NCI-H2227 (cell line): ENCODE data around the gene PARP2.
"Not testable (repeated sequence)": the region's sequence is repeated elsewhere in the genome, so short reads cannot be mapped to it uniquely, and the experiment has no call there.

ENCODE experiments used
- DNase-seq: peaks from one replicate; lab custom pipeline; 2025; ENCODE audit not compliant: unreplicated experiment; lab: John Stamatoyannopoulos, UW

The PARP2 gene

GRCh38 chr14:20345366-20345765 is 1.9 kb downstream of the PARP2 start:
- no peak for DNase-seq

DNA sequence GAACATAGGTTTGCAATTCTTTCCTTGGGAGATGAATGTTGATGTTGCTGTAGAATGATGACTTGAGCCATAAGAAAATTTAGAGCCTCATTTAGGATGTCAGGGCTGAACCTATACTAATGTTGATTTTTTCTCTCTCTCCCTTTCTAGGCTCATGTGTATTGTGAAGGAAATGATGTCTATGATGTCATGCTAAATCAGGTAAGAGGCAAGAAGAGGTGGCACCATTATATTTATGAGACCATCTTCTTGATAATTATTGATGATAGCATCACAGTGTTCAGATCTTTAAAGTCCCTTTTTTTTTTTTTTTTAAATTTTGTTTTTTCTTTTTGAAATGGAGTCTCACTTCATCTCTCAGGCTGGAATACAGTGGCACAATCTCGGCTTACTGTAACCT is 3.3 kb downstream of the PARP2 start:
- DNase-seq, result no peak

GRCh38 chr14:20347747-20348146 is 4.3 kb downstream of the PARP2 start:
- no peak for DNase-seq

- no peak for DNase-seq
Measured at GRCh38 chr14:20350282-20350681, 6.8 kb downstream of the PARP2 start.

DNA sequence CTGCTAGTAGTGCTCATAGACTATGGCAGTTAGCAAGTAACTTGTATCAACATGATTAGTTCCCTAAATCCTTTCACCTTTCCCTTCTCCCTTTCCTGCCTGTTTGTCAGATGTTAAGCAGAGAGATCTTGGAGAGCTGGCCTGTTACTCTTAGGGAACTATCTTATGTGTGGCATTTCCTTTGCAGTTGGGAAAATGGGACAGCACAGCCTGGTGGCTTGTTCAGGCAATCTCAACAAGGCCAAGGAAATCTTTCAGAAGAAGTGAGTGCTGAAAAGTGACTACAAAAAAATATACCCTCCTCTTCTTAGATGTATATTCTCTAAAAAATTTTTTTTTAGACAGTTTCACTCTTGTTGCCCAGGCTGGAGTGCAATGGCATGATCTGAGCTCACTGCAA is 7.4 kb downstream of the PARP2 start:
- no peak for DNase-seq

- DNase-seq, result no peak
Measured at GRCh38 chr14:20356422-20356821, 13.0 kb downstream of the PARP2 start.

DNA sequence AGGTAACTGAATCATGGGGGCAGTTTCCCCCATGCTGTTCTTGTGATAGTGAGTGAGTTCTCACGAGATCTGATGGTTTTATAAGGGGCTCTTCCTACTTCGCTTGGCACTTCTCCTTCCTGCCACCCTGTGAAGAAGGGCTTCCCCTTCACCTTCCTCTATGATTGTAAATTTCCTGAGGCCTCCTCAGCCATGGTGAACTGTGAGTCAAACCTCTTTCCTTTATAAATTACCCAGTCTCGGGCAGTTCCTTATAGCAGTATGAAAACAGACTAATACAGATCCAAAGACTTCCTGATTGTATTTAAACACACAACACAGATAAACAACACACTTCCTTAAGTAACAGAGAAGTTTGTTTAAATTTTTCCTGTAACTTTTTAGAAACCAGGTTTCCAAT is 15.0 kb downstream of the PARP2 start:
- DNase-seq, result not testable (repeated sequence)

DNA sequence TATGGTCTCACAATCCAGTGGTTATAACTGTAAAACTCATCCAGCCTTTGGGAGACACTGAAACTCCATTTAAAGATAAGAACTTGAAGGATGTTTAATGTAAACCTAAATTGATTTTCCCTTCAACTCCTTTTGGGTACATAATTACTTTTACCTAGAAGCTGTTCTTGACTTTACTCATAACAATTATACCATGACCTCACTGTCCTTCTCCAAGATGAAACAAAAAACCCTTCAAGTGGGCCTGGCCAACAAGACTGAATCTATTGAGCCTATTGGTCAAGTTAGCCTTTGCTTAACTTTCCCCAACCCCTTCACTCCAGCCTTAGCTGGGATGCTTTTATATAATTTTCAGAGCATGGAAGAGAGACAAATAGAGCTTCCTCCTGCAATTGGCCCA is 22.5 kb downstream of the PARP2 start:
- DNase-seq, result no peak

DNA sequence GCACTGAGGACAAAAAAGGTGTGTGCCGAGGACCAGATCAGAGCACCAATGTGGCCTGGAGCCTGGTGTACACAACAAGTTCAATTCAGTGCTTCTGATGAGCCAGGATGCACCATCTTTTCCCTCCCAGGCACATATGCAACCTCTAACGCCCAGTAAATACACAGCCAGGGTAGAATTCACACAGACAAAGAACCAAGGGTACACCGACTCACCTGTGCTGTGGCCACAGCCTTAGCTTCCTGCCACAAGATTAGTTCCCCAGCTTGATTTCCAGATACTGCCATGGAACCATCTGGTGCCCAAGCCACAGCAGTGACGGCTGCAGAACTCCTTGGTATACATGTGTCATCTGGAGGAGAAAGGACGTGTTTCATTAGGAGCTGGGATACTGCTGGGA is 29.4 kb downstream of the PARP2 start:
- no peak for DNase-seq

GRCh38 chr14:20375471-20375870 is 32.0 kb downstream of the PARP2 start:
- DNase-seq, result no peak

DNA sequence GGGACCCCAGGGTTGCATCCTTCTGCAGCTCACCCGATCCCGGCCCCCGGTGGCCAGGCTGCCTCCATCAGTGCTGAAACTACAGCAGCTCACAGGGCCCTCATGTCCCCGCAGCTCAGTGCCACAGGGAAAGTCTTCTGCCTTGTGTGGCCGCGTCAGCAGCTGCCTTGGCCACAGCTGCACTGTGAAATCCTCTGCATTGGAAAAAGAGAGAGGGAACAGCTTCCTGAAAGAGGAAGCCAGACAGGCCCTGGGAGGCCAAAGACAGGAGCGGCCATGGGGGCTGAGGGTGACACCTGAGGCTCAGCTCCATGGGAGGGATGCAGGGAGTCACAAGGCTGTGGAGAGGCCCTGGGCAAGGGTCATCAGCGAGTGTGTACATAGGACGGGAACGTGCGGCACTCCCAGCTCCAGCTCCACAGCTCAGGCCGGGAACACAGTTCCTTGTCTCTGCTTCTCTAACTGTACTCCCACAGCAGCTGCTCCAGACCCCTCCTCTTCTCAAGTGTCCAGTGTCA is 32.7 kb downstream of the PARP2 start:
- no peak for DNase-seq

- no peak for DNase-seq
Measured at GRCh38 chr14:20377171-20377570, 33.7 kb downstream of the PARP2 start.

GRCh38 chr14:20379743-20380142 is 36.3 kb downstream of the PARP2 start:
- DNase-seq, result no peak

DNA sequence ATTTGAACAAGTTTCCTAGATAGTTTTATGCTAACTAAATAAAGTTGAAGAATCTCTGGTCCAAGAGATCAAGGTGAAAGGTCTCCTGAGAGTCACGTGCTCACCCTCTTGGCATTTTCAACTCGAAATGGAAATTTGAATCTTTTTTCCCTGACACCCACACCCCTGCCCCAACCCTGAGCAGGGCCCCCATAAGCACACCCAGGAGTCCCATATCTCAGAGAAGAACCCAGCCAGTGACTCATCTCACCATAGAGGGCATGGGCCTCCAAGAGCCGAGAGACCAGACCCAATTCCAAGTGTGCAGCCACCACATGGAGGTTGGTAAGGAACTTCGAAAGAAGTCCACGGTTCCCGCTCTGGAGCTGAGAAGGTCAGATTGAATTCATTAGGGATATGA is 37.2 kb downstream of the PARP2 start:
- DNase-seq, result no peak

GRCh38 chr14:20381341-20381740 is 37.9 kb downstream of the PARP2 start:
- DNase-seq, result no peak

DNA sequence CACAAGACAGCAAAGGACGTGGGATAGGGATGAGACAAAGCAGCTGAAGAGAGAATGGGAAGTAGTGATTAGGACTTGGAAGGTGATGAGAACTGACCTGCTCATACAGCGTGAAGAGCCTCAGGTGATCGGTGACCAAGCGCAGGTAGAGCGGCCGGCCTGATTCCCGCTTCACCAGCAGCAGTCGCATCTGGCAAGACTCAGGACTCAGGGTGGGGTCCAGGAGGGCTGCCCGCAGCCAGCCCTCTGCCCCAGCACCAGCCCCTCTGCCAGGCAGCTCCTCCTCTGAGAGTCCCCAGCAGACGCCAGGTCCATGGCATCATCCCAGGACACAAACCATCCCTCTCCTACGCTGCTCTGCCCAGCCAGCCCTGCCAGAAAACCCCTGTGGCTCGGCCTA is 39.1 kb downstream of the PARP2 start:
- DNase-seq, result no peak

GRCh38 chr14:20383032-20383431 is 39.6 kb downstream of the PARP2 start:
- DNase-seq, result no peak

GRCh38 chr14:20383636-20384035 is 40.2 kb downstream of the PARP2 start:
- DNase-seq, result no peak

DNA sequence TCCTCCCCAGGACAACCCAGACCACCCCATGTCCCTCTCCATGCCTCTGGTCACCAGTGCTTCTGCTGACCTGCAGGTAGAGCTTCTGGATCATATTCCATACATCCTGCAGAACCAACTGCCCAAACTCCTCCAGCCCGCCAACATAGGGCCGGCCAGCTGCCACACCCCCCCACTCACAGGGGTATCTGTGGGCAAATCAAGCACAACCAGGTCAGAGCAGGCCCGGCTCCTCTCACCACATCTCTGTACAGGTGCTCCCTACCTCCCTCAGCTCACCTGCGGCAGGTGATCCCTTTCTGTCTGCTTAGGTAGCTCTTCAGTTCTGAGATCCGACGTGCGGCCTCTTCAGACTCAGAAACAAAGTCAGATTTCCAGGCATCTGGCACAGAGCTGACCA is 40.9 kb downstream of the PARP2 start:
- no peak for DNase-seq

GRCh38 chr14:20384886-20385285 is 41.5 kb downstream of the PARP2 start:
- no peak for DNase-seq

- no peak for DNase-seq
Measured at GRCh38 chr14:20386276-20386855, 42.9 kb downstream of the PARP2 start.

DNA sequence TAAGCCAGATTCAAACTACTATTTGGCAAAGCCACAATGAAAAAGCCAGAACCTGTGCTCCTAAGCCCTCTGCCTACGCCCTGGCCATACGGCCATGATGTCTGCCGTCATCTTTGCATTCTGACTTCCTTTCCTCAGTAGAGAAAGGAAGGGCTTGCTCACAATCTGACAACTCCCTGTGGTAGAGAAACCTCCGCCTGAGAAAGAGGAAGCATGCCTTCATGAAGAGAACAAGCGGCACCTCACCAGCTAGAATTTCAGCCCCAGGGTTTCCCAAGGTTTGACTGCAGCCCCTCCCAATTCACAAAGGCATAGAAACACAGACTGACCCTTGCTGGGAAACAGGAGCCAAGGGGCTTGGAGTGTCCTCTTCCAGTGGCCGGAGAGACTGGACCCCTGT is 44.1 kb downstream of the PARP2 start:
- no peak for DNase-seq

DNA sequence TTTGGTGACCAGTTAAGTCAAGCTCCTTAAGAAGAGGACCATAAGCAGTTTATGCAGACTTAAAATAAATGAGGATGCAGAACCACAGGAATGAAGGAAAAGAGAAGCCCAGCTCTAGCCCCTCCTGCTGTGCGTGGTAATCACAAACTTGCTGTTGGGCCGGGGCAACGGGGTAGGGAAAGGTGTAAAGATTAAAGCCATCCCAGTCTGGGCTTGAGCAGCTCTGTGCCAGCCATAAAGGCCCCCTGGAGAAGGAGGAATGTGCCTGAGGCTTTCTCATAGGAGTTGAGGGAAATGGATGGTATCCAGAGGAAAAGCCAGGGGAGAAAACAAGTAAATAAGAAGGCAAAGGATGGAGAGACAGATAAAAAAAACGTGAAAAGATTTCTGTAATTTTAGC is 44.7 kb downstream of the PARP2 start:
- DNase-seq, result no peak

DNA sequence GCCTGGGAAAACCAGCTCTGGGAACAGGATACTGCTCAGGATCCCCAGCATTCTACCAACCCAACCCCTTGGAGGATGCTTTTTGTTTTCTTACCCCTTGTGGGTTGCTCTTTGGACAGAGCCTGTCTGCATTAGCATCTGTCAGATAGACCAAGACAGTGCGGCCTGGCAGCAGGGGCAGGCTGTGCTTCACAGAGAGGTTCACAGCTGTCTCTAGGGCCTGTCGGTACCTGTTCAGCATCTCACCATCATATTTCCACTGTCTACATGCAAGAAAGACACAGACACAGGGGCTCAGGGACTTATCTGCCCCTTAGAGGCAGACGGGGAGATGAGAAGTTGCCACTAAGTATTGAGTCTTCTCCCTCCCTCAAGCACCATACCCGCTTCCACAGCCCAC is 48.1 kb downstream of the PARP2 start:
- DNase-seq, result no peak
